Measurements from ENCODE around the gene PABPN1.
A peak's percentile ranks its signal among the peaks of the same experiment; 100 is the strongest.

PABPN1 gene

DNA sequence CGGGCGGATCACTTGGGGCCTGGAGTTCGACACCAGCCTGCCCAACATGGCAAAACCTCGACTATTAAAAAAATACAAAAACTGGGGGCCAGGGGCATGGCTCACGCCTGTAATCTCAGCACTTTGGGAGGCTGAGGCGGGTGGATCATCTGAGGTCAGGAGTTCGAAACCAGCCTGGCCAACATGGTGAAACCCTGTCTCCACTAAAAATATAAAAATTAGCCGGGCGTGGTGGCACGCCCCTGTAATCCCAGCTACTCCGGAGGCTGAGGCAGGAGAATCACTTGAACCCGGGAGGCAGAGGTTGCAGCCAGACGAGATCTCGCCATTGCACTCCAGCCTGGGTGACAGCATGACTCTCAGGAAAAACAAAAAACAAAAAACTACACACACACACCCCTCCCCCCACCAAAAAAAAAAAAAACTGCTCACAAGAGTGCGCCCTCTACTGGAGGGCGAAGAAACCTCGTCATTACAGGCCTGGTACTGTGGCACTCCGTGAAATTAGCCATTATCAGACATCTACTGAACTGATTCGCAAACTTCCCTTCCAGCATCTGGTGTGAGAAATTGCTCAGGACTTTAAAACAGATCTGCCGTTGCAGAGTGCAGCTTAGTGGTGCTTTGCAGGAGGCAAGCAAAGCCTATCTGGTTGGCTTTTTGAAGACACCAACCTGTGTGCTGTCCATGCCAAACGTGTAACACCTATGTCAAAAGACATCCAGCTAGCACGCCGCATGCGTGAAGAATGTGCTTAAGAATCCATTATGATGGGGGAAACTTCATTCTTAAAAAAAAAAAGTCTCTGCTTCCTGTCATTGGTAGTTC lies 26.3 kb upstream of the PABPN1 start:
- Histone ChIP-seq H3K27me3 (ENCODE audit: control insufficient read depth, insufficient read depth, low read length) (peaks cover 98% of the 10 kb centered on the region), H3K4me1 (ENCODE audit: control insufficient read depth, low read depth, low read length) (no peaks in the 10 kb centered on the region), H3K4me3 (ENCODE audit: low read length) (no peak overlapping the region), H3K9ac (ENCODE audit: low read length) (no peak overlapping the region), H3K36me3 (ENCODE audit: control insufficient read depth, low read depth, low read length) (no peaks in the 10 kb centered on the region), H3K9me3 (ENCODE audit: control insufficient read depth, low read depth, low read length) (no peaks in the 10 kb centered on the region), H3K27ac (ENCODE audit: low read length) (no peak overlapping the region)

DNA sequence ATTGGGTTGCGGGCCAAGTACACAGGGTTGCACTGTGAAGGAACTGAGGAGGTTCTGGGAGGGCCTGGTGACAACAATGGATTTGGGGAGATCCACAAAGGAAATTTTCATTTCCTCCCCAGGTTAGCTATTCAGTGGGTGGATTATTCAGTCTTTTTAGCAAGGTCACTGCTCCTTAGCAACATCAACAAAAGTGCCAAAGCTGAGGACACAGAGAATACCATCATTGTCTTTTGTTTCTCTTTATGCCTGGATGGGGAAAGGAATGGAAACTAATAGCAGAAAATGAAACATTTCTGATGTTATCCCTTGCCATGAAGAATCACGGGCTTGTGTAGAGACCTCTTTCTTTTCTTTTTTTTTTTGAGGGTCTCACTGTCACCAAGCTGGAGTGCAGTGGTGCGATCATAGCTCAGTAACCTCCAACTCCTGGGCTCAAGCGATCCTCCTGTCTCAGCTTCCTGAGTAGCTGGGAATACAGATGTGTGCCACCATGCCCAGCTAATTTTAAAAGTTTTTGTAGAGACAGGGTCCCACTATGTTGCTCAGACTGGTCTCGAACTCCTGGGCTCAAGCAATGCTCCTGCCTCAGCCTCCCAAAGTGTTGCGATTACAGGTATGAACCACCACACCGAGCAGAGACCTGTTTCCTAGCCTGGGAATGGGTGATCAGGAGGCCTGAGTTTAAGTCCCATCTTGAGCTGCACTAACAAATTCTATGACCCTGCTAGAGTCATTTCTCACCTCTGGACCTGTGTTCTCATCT lies 25.1 kb upstream of the PABPN1 start:
- H3K4me3 ChIP-seq (ENCODE audit: low read length), result no peak overlapping the region
- no peak overlapping the region for H3K27ac ChIP-seq (ENCODE audit: low read length)
- H3K36me3 ChIP-seq (ENCODE audit: control insufficient read depth, low read depth, low read length), result no peaks in the 10 kb centered on the region
- peaks cover 5% of the 10 kb centered on the region for H3K4me1 ChIP-seq (ENCODE audit: control insufficient read depth, low read depth, low read length)
- peaks cover 96% of the 10 kb centered on the region for H3K27me3 ChIP-seq (ENCODE audit: control insufficient read depth, insufficient read depth, low read length)
- no peak overlapping the region for H3K9ac ChIP-seq (ENCODE audit: low read length)
- no peaks in the 10 kb centered on the region for H3K9me3 ChIP-seq (ENCODE audit: control insufficient read depth, low read depth, low read length)

DNA sequence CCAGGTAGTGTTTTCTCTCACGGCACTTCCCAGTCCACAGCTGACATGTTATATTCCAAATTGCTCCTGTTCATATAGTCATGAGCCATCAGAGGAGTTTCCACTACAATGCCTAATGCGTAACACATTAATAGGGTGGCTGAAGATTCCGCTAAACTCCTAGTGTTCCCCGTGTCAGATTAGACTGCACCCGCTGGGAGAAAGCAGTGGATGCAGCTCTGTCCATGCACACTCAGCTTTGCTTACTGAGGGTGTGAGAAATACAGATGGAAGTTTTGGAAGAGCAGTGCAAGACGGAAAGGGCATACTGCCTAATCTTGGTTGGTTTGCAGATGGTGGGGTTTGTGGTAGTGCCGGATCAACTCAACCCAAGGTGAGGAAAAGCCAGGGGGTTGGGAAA lies 24.2 kb upstream of the PABPN1 start:
- Histone ChIP-seq H3K27ac (ENCODE audit: low read length) (no peak overlapping the region), H3K36me3 (ENCODE audit: control insufficient read depth, low read depth, low read length) (no peaks in the 10 kb centered on the region), H3K9ac (ENCODE audit: low read length) (no peak overlapping the region), H3K27me3 (ENCODE audit: control insufficient read depth, insufficient read depth, low read length) (peaks cover 87% of the 10 kb centered on the region), H3K4me1 (ENCODE audit: control insufficient read depth, low read depth, low read length) (peaks cover 5% of the 10 kb centered on the region), H3K4me3 (ENCODE audit: low read length) (no peak overlapping the region), H3K9me3 (ENCODE audit: control insufficient read depth, low read depth, low read length) (no peaks in the 10 kb centered on the region)

DNA sequence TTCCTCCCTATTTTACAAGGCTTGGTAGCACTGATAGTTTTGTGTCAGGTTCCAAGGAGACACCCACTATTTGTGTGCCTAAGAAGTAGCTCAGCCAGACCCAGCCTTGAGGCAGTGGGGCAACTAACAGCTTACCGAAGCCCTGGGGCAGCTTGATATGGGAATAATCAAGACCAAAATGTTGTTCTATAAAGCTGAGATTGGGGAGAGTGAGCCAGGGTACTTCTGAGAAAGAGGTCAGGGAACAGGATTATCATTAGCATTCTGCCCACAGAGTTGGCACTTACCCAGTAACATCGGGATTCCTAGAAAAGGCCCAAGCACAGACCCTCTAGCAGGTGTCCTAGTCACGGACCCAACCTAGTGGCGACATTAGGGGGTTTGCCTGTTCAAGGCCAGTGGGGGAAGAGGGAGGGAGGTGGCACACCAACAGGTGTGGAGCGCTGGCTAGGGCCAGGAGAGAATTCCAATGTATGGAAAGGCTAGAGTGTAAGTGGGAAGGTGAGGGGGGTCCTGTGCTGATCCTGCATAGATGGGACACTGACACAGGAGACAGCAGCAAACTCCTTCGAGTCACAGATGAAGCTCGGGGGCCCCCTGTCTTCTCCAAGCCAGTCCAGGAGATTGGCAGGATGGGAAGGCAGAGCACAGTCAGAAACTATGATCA lies 23.5 kb upstream of the PABPN1 start:
- Histone ChIP-seq H3K9ac (ENCODE audit: low read length) (no peak overlapping the region), H3K27ac (ENCODE audit: low read length) (no peak overlapping the region), H3K36me3 (ENCODE audit: control insufficient read depth, low read depth, low read length) (no peaks in the 10 kb centered on the region), H3K27me3 (ENCODE audit: control insufficient read depth, insufficient read depth, low read length) (peaks cover 80% of the 10 kb centered on the region), H3K4me1 (ENCODE audit: control insufficient read depth, low read depth, low read length) (peaks cover 5% of the 10 kb centered on the region), H3K9me3 (ENCODE audit: control insufficient read depth, low read depth, low read length) (no peaks in the 10 kb centered on the region), H3K4me3 (ENCODE audit: low read length) (no peak overlapping the region)

DNA sequence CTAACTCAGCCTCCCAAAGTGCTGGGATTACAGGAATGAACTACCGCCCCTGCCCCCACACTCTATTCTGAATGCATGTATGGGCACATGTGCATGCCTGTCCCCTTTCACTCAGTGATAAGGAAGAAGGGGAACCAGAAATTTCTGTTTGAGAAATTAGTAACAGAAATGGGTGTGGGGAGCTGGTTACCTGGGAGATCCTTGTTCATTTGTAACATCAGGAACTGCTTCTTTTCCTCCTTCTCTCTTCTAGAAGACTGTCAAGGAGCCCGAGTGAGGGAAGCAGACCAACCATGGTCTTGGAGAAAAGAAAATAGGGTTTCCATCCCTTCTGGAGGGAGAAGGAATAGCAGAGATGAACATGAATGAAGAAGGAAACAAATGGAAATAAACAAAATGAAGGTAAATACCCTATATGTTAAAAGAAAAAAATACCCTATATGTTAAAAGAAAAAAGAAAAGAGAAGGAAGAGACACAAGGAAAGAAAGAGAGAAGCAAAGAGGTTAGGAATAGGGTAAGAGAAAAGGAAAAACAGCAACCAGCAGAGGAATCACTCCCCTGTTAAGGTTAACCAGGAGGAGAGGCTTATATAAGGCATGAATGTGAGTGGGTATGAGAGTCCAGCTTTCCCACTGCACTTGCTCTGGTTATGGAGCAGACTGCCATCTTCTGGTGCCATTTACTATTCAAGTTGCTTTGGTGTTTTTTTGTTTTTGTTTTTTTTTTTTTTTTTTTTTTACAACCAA lies 21.9 kb upstream of the PABPN1 start:
- H3K9ac ChIP-seq (ENCODE audit: low read length), result no peak overlapping the region
- peaks cover 79% of the 10 kb centered on the region for H3K27me3 ChIP-seq (ENCODE audit: control insufficient read depth, insufficient read depth, low read length)
- H3K36me3 ChIP-seq (ENCODE audit: control insufficient read depth, low read depth, low read length), result no peaks in the 10 kb centered on the region
- peaks cover 5% of the 10 kb centered on the region for H3K4me1 ChIP-seq (ENCODE audit: control insufficient read depth, low read depth, low read length)
- no peak overlapping the region for H3K4me3 ChIP-seq (ENCODE audit: low read length)
- no peaks in the 10 kb centered on the region for H3K9me3 ChIP-seq (ENCODE audit: control insufficient read depth, low read depth, low read length)
- no peak overlapping the region for H3K27ac ChIP-seq (ENCODE audit: low read length)

DNA sequence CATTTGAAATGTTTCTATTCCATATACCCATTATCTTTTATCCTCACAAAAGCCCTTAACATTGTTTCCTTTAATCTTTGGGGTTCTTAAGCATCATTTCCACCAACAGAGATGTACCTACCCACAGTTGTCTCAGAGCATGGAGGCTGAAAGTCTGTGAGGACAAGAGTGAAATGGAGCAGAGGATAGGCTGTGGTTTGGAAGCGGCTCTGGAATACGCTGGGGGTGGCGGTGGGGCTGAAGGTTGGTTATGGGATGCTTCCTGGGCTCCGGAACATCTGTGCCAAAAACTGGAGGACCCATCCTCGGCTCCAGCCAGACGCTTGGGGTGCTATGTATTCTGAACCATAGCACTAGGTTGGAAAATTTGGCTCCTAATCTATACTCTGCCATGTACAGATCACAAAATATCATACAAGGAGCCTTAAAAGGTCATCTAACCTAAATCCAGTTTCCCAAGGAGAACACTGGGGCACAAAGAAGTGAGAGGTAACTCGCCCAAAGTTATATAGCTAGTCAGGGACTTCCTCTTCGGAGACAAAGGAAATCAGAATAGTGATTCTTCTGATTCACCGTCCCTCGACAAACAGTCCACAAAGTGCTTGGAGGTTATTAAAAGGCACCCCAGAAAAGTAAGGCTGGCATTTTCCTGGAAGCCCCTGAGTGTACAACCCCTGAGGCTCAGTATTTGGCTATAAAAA lies 21.1 kb upstream of the PABPN1 start:
- Histone ChIP-seq H3K27me3 (ENCODE audit: control insufficient read depth, insufficient read depth, low read length) (peaks cover 72% of the 10 kb centered on the region), H3K4me3 (ENCODE audit: low read length) (peak overlapping the region; percentile 76), H3K27ac (ENCODE audit: low read length) (no peak overlapping the region)

DNA sequence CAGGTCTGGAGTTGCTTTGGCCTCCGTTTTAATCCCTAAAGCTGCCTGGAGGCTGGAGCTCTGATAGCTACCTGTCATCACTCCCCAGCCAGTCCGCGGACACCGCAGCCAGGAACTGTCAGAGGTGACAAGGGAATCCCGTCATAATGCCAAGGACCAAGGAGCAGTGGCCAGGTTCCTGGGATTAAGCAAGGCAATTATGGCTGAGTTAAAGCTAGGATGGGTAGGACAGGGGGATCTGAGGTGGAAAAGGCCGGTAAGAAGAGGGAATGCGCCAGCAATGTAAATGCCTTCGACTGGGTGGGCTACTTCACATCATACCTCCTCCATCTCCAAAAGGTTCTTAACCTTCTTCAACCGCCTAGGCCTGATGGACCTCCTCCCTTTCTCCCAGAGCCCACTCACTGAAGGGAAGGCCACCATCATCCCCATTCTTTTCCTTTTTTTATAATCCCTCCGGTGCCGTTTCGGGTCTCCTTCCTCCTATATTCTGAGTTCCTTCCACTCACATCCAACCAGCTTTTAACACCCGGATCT lies 20.5 kb upstream of the PABPN1 start:
- Histone ChIP-seq H3K4me3 (ENCODE audit: low read length) (peak overlapping the region; percentile 76), H3K4me1 (ENCODE audit: control insufficient read depth, low read depth, low read length) (peaks cover 5% of the 10 kb centered on the region), H3K27me3 (ENCODE audit: control insufficient read depth, insufficient read depth, low read length) (peaks cover 65% of the 10 kb centered on the region), H3K27ac (ENCODE audit: low read length) (no peak overlapping the region), H3K36me3 (ENCODE audit: control insufficient read depth, low read depth, low read length) (no peaks in the 10 kb centered on the region), H3K9ac (ENCODE audit: low read length) (no peak overlapping the region), H3K9me3 (ENCODE audit: control insufficient read depth, low read depth, low read length) (no peaks in the 10 kb centered on the region)

More for the DNA sequence above, 21.1 kb upstream of the PABPN1 start:
- Histone ChIP-seq H3K36me3 (ENCODE audit: control insufficient read depth, low read depth, low read length) (no peaks in the 10 kb centered on the region), H3K9me3 (ENCODE audit: control insufficient read depth, low read depth, low read length) (no peaks in the 10 kb centered on the region), H3K4me1 (ENCODE audit: control insufficient read depth, low read depth, low read length) (peaks cover 5% of the 10 kb centered on the region), H3K9ac (ENCODE audit: low read length) (no peak overlapping the region)

DNA sequence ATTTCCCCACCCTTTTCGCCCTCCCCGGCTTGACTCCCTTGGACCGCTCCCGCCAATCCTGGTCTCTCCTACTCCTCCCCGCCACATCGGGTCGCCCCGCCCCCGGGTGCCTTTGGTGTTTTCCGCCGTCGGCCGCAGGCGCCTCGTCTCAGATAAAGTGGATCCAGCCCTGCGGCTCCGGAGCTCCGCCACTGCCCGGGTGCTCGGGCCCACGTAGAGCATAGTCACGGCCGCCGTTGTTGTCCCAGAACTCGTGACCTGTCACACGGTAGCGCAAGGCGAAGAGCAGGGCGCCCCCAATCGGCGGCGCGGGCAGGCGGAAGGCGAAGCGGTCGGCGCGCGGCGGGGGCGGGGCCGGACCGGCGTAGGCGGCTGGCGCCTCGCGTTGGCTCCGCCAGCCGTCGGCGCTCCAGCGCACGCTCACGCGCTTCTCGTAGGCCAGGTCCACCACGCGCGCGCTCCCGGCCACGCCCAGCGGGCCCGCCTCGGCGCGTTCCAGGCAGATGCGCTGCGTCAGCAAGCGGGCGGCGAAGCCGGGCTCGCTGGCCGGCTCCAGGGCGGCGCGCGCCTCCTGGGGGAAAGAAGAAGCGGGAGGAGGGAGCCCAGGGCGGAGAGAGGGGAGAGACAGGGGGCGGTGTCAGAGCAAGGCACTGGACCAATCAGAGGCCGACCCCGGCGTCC lies 19.8 kb upstream of the PABPN1 start:
- Histone ChIP-seq H3K36me3 (ENCODE audit: control insufficient read depth, low read depth, low read length) (no peaks in the 10 kb centered on the region), H3K9me3 (ENCODE audit: control insufficient read depth, low read depth, low read length) (no peaks in the 10 kb centered on the region), H3K27me3 (ENCODE audit: control insufficient read depth, insufficient read depth, low read length) (peaks cover 59% of the 10 kb centered on the region), H3K27ac (ENCODE audit: low read length) (no peak overlapping the region), H3K9ac (ENCODE audit: low read length) (peak overlapping the region; percentile 57), H3K4me1 (ENCODE audit: control insufficient read depth, low read depth, low read length) (peaks cover 11% of the 10 kb centered on the region), H3K4me3 (ENCODE audit: low read length) (peak overlapping the region; percentile 76)

DNA sequence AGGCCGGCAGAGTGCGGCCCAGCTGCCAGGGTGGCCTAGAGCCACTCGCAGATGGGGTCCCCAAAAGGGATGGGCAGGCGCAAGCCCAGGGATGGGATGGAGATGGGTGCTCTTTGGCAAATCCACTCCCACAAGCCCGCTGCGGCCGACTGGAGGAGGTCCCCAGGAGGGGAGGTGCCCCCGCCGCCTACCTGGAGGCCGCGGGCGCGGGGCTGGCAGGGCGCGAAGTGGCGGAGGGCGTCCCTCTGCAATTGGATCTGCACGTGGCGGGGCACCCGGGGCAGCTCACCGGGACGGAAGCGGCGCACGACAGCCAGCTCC lies 19.3 kb upstream of the PABPN1 start:
- Histone ChIP-seq H3K36me3 (ENCODE audit: control insufficient read depth, low read depth, low read length) (no peaks in the 10 kb centered on the region), H3K9me3 (ENCODE audit: control insufficient read depth, low read depth, low read length) (no peaks in the 10 kb centered on the region), H3K4me3 (ENCODE audit: low read length) (peak overlapping the region; percentile 76), H3K9ac (ENCODE audit: low read length) (peak overlapping the region; percentile 57), H3K27me3 (ENCODE audit: control insufficient read depth, insufficient read depth, low read length) (peaks cover 54% of the 10 kb centered on the region), H3K4me1 (ENCODE audit: control insufficient read depth, low read depth, low read length) (peaks cover 11% of the 10 kb centered on the region), H3K27ac (ENCODE audit: low read length) (no peak overlapping the region)

Measured in iPS-18a (cell line).